Neutrophil (primary cell): Measurements from ENCODE around the gene FGFRL1.

Source experiments
- H3K27ac ChIP-seq: fragments of 200-600 bp; sonication (generic); 2 replicates; pipeline ENCODE4 v1.5.1; 2016; ENCODE audit warnings: mild to moderate bottlenecking, moderate library complexity
- H3K27me3 ChIP-seq: fragments of 200-600 bp; sonication (generic); 2 replicates; pipeline ENCODE4 v1.6.0; 2016; ENCODE audit warnings: mild to moderate bottlenecking
- H3K36me3 ChIP-seq: fragments of 200-600 bp; sonication (generic); 2 replicates; pipeline ENCODE4 v1.5.1; 2017
- H3K4me1 ChIP-seq, 2 experiments: fragments of 200-600 bp in 1 of 2; sonication (generic) in 1 of 2; 1 replicate in 1 of 2; 2 replicates in 1 of 2; pipeline versions ENCODE4 v1.5.1 to v1.6.1; 2013 to 2016; ENCODE audit warnings: low read depth in 1 of 2, low read length in 1 of 2, mild to moderate bottlenecking in 1 of 2, moderate library complexity in 1 of 2; ENCODE audit not compliant: control insufficient read depth in 1 of 2, insufficient read depth in 1 of 2
- H3K4me3 ChIP-seq, 2 experiments: fragments of 200-600 bp in 1 of 2; sonication (generic) in 1 of 2; 1 replicate in 1 of 2; 2 replicates in 1 of 2; pipeline ENCODE4 v1.5.1; 2013 to 2016; ENCODE audit warnings: low read depth in 1 of 2, low read length in 1 of 2, mild to moderate bottlenecking in 1 of 2, moderate library complexity in 1 of 2
- H3K9me3 ChIP-seq: fragments of 200-600 bp; sonication (generic); 2 replicates; pipeline ENCODE4 v1.5.1; 2016
- TF ChIP-seq, protein P1 (sequence below): fragments of 200-600 bp; sonication (generic); IDR thresholded peaks from 2 replicates; pipeline ENCODE4 v1.5.1; 2016; ENCODE audit warnings: antibody characterized with exemption

Gene FGFRL1

DNA sequence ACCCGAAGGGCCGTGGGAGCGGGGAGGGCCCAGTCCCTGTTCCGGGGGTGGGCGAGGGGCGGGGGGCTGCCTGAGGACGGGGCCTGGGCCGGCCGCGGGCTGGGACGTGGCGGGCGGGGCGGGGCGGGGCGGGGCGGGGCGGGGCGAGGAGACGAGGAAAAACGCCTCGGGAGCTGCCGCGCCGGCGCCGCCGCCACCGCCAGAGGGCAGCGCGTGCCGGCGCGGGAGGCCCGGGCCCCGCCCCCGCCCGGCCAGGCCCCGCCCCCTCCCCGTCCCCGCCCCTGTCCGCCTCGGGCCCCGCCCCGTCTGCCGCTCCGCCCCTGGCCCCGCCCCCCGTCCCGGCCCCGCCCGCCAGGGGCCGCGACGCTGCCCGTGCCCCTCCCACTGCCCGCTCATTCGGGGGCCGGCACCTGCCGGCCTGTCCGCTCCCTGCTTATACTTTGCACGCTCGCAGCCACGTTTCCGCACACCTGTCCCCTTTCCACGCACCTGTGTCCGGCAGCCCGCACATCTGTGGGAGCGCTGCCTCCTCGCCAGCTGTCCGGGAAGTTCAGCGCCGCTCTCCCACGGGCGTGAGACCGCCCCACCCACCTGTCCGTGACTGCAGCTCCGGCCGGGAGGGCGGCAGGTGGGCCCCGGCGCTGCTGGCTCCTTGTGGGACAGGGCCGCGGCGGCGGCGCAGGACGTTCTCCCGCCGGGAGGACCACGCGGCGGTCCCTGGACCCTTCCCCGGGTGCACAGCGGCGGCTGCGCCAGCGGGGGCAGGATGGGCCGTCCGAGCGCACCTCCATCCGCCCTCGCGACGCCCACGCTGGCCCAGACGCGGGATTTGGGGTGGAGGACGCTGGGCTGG lies 1.7 kb upstream of the FGFRL1 start:
- Histone ChIP-seq H3K4me3 (peak overlapping the region; percentile 72 to 76), H3K36me3 (no peaks in the 10 kb centered on the region), H3K27me3 (peaks cover 95% of the 10 kb centered on the region), H3K27ac (peak overlapping the region; percentile 41), H3K4me1 (peaks cover 21 to 31% of the 10 kb centered on the region in 2 experiments), H3K9me3 (no peaks in the 10 kb centered on the region)
- TF ChIP-seq, protein P1, sequence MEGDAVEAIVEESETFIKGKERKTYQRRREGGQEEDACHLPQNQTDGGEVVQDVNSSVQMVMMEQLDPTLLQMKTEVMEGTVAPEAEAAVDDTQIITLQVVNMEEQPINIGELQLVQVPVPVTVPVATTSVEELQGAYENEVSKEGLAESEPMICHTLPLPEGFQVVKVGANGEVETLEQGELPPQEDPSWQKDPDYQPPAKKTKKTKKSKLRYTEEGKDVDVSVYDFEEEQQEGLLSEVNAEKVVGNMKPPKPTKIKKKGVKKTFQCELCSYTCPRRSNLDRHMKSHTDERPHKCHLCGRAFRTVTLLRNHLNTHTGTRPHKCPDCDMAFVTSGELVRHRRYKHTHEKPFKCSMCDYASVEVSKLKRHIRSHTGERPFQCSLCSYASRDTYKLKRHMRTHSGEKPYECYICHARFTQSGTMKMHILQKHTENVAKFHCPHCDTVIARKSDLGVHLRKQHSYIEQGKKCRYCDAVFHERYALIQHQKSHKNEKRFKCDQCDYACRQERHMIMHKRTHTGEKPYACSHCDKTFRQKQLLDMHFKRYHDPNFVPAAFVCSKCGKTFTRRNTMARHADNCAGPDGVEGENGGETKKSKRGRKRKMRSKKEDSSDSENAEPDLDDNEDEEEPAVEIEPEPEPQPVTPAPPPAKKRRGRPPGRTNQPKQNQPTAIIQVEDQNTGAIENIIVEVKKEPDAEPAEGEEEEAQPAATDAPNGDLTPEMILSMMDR, result peak; percentile 29

DNA sequence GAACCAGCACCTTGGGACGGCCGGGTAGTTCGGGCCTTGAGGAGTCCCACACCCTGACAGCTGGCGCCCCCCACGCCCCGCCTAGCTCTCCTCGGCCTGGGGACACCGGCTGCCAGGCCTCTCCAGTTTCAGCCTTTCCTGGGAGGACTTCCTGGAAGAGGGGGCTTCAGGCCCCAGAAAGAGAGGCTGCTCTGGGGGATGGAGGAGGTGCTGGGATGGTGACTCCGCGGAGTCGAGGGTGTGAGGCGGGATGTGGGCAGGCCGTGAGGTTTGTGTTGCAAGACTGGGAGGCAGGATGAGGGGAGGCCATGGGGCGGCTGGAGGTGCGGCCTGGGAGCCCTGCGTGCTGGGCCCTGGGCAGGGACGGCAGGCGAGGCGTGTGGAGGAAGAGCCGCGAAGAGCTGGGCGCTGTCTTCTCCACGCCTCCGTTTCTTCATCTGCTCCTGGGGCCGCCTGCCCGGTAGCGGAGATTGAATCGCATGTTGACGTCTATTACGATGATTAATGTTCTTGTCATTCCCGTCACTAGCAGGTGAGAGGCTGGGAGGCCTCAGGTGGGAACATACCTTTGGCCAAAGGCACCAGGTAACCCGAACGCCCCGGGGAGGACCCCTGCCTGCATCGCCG lies 918 bp upstream of the FGFRL1 start:
- Histone ChIP-seq H3K27ac (peak overlapping the region; percentile 41), H3K4me1 (peaks cover 21 to 31% of the 10 kb centered on the region in 2 experiments), H3K4me3 (peak overlapping the region; percentile 68 to 70), H3K36me3 (no peaks in the 10 kb centered on the region), H3K27me3 (peaks cover 94% of the 10 kb centered on the region), H3K9me3 (no peaks in the 10 kb centered on the region)
- TF ChIP-seq, protein P1, result no peak

DNA sequence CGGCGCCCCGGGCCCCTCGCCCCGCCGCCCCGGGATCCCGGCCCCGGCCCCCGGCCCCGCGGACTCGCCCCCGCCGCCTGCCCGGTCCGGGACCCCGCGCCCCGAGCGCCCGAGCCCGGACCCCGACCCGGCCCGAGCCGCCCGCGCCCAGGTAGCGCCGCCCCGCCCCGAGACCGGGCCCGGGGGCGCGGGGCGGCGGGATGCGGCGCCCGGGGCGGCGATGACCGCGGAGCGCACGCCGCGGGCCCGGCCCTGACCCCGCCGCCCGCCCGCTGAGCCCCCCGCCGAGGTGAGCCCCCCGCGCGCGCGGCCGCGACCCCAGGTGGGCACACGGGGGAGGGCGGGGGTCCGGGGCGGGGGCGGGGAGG lies 224 bp downstream of the FGFRL1 start:
- Histone ChIP-seq H3K27me3 (peaks cover 83% of the 10 kb centered on the region), H3K4me3 (peak overlapping the region in 1 of 2 experiments; percentile 70), H3K27ac (no peak overlapping the region), H3K4me1 (peaks cover 21 to 31% of the 10 kb centered on the region in 2 experiments), H3K9me3 (no peaks in the 10 kb centered on the region), H3K36me3 (no peaks in the 10 kb centered on the region)
- TF ChIP-seq, protein P1, result no peak

DNA sequence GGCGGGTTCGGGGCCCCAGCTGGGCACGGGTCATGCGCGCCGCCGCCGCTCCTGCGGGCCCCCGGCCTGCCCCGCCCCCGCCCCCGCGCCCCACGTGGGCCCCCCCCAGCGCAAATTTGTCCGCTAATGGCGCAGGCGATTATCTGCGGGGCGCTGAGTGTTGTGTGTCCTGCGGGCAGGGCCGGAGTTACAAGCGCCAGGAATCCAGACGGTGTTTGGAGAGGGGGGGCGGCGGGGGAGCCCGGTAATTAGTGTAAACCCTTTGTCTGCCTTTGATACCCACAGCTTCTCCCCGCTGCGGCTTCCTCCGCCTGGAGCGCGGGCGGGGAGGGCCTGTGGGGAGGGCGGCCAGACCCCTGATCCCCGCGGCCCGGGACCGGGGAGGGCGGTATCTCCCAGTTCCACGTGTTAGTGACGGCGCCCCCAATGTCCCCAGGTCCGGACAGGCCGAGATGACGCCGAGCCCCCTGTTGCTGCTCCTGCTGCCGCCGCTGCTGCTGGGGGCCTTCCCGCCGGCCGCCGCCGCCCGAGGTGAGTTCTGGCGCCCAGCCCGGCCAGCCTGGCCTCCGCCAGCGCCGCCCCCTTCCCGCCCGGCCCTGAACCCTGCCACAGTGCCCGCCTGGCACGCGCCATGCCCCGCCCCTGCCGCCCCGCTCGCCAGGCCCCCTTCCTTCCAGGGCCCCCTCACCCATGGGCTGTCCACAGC lies 761 bp downstream of the FGFRL1 start:
- peaks cover 21 to 31% of the 10 kb centered on the region in 2 experiments for H3K4me1 ChIP-seq
- H3K27ac ChIP-seq, result no peak overlapping the region
- no peak overlapping the region for H3K4me3 ChIP-seq
- H3K9me3 ChIP-seq, result no peaks in the 10 kb centered on the region
- peaks cover 77% of the 10 kb centered on the region for H3K27me3 ChIP-seq
- TF ChIP-seq, protein P1, result no peak
- H3K36me3 ChIP-seq, result no peaks in the 10 kb centered on the region

DNA sequence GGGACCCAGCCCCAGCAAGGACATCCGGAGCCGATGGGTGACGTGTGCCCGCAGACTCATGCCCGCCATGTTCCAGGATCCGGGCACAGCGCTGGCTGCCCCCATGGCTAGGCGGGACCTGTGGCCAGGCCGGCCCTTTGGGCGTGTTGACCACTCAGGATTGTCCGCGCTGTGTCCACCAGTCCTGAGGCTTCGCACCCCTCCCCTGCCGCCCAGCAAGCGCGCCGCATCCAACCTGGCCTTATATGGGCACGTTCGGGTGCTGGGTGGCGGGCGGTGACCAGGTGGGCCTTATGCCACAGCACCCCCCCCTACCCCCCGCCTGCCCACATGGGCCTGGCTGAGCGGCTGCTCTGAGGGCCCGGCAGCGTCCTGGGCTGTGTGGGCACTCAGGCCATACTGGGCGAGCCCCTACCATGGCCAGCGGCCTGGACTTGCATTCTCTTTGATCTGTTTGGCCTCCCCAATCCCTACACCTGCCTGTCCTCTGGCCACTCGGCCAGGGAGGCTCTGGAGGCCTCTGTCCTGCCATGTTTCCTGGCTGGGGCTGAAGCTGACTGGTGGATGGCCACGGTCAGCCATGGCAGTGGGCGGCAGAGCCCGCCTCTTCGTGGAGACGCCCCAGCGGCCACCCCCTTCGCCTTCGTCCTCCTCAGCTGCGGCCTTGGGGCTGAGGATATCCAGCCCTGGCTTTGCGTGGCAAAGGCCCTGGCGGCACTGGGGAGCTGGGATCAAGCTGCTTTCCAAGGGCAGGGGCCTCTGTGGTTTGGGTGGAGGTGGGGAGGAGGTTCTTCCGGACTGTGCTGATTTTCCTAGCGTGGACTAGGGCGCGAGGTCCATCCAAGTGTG lies 2.0 kb downstream of the FGFRL1 start:
- TF ChIP-seq, protein P1, result no peak
- H3K4me3 ChIP-seq, result no peak overlapping the region
- peaks cover 20 to 30% of the 10 kb centered on the region in 2 experiments for H3K4me1 ChIP-seq

More for the DNA sequence above, 2.0 kb downstream of the FGFRL1 start:
- no peaks in the 10 kb centered on the region for H3K9me3 ChIP-seq
- H3K36me3 ChIP-seq, result no peaks in the 10 kb centered on the region
- H3K27ac ChIP-seq, result no peak overlapping the region
- peaks cover 65% of the 10 kb centered on the region for H3K27me3 ChIP-seq
